Left lung (tissue), 10 donors: ENCODE data around the gene HEATR5B. TPM values are rescaled to one million over a fixed set of nuclear protein-coding genes. Genes with fewer than 3 reads are reported as not detected.

ENCODE experiments used
- ATAC-seq: fragments of 200-7000 bp; cut with Tn5 transposase; one replicate; pipeline ENCODE4 v1.9.1; 2020; ENCODE audit warnings: moderate library complexity
- DNase-seq, 4 donors: peaks; one replicate each; pipeline ENCODE4 v3.0.0-alpha.2; 2013 to 2020
- H3K27ac ChIP-seq, 2 donors: fragments of 200-600 bp; sonication (generic) in 1 of 2; one replicate each; pipeline versions ENCODE4 v1.5.0 to v1.8.0; 2020 to 2021
- H3K27me3 ChIP-seq, 2 donors: fragments of 200-600 bp; sonication (generic) in 1 of 2; one replicate each; pipeline versions ENCODE4 v1.5.0 to v1.8.0; 2020 to 2021
- H3K36me3 ChIP-seq, 2 donors: fragments of 200-600 bp; sonication (generic) in 1 of 2; one replicate each; pipeline versions ENCODE4 v1.5.0 to v1.8.0; 2020 to 2021
- H3K4me1 ChIP-seq, 2 donors: fragments of 200-600 bp; one replicate each; pipeline ENCODE4 v1.8.0; 2021
- H3K4me3 ChIP-seq, 2 donors: fragments of 200-600 bp; sonication (generic) in 1 of 2; one replicate each; pipeline versions ENCODE4 v1.5.0 to v1.8.0; 2020 to 2021; ENCODE audit warnings: mild to moderate bottlenecking in 1 of 2
- H3K9me3 ChIP-seq, 2 donors: fragments of 200-600 bp; sonication (generic) in 1 of 2; one replicate each; pipeline versions ENCODE4 v1.5.0 to v1.8.0; 2020 to 2021
- intact Hi-C, 2 donors: fragments of 100-400 bp; cut with DNase I; formaldehyde crosslinking; loops; one replicate each; pipeline versions ENCODE4 v1.11.2 to v1.14.2; 2022
- polyA plus RNA-seq, 6 donors: library from polyadenylated mRNA; unstranded; fragments of 120-200 nt; gene quantifications; one replicate each; pipeline ENCODE4 v1.2.1, GENCODE V29; 2013; ENCODE audit not compliant: insufficient read length in 6 of 6
- total RNA-seq, 2 donors: library from RNA; stranded (reverse); fragmentation: NEBNext Ultra II Directional; extraction: Animal tissue kit (Norgen Biotek cat#: 25700); gene quantifications; one replicate each; pipeline ENCODE4 v1.2.1, GENCODE V29; 2021
- TF ChIP-seq, protein P1 (sequence below), 2 donors: fragments of 200-600 bp; sonication (generic) in 1 of 2; IDR thresholded peaks; one replicate each; pipeline versions ENCODE4 v1.5.0 to v1.8.0; 2021; ENCODE audit warnings: antibody characterized with exemption in 2 of 2
- donor health status: DM: no; HTN: yes; CAD: no.
- donor health status: DM: no; HTN: no; CAD: no.

Gene HEATR5B
- total and polyA plus RNA-seq, 8 donors: 21.8 to 33.7 (median 26.1) TPM

- Histone ChIP-seq H3K4me3 (no peak overlapping the region), H3K36me3 (peaks cover 0 to 34% of the 10 kb centered on the region in 2 donors), H3K27me3 (no peaks in the 10 kb centered on the region), H3K4me1 (peaks cover 0 to 49% of the 10 kb centered on the region in 2 donors), H3K9me3 (no peaks in the 10 kb centered on the region), H3K27ac (peak overlapping the region in 1 of 2 donors; percentile 78)
- intact Hi-C loops: no loop called here
- DNase-seq (no peak), ATAC-seq (no peak)
- TF ChIP-seq, protein P1, sequence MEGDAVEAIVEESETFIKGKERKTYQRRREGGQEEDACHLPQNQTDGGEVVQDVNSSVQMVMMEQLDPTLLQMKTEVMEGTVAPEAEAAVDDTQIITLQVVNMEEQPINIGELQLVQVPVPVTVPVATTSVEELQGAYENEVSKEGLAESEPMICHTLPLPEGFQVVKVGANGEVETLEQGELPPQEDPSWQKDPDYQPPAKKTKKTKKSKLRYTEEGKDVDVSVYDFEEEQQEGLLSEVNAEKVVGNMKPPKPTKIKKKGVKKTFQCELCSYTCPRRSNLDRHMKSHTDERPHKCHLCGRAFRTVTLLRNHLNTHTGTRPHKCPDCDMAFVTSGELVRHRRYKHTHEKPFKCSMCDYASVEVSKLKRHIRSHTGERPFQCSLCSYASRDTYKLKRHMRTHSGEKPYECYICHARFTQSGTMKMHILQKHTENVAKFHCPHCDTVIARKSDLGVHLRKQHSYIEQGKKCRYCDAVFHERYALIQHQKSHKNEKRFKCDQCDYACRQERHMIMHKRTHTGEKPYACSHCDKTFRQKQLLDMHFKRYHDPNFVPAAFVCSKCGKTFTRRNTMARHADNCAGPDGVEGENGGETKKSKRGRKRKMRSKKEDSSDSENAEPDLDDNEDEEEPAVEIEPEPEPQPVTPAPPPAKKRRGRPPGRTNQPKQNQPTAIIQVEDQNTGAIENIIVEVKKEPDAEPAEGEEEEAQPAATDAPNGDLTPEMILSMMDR (IDR thresholded peaks at IDR 0.05): no peak
These were observed 3.9 kb downstream of the HEATR5B start for GRCh38 chr2:37080266-37080665.

DNA sequence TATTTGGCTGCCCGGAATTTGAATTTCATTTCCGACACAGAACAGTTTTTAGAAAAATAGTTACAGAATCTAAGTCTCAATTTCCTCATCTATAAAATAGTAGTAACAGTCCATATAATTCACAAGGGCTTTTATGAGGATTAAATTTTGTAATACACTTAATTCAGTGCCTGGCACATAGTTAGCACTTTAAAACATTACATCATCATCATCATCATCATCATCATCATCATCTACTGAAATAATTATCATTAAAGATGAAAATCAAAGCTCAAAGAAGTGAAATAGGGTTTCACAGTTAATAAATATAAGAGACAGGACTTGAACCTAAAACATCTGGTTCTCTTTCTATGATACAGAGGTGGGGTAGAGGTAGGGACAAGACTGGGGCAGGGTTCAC is 13.2 kb downstream of the HEATR5B start:
- H3K27me3 ChIP-seq: no peaks in the 10 kb centered on the region
- no peak overlapping the region for H3K4me3 ChIP-seq
- TF ChIP-seq, protein P1 (IDR thresholded peaks at IDR 0.05): no peak
- DNase-seq (no peak), ATAC-seq (no peak)
- H3K36me3 ChIP-seq: peaks cover 0 to 90% of the 10 kb centered on the region in 2 donors
- H3K4me1 ChIP-seq: no peaks in the 10 kb centered on the region
- no peak overlapping the region for H3K27ac ChIP-seq
- no peaks in the 10 kb centered on the region for H3K9me3 ChIP-seq
- intact Hi-C loops: no loop called here

DNA sequence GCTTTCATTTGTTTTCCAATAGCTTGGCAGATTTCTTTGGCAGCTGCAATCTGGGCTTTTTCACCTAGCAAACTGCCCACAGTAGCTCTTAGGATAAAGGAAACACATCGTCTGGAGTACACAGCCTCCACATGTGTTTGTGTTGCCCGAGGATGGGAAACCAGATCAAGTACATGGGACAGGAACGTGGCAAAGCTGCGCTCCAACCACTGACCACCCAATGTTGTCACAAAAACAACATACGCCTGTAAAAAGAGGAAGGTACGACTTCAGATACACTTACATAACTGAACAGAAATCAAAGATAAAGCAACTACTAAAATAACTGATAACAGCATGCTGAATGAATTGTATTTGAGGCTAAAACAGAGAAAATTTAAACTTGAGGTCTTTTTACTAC is 15.5 kb downstream of the HEATR5B start:
- TF ChIP-seq, protein P1 (IDR thresholded peaks at IDR 0.05): no peak
- no peak for DNase-seq
- ATAC-seq: no peak
- no peaks in the 10 kb centered on the region for H3K9me3 ChIP-seq
- H3K27ac ChIP-seq: no peak overlapping the region
- H3K4me1 ChIP-seq: no peaks in the 10 kb centered on the region
- no peaks in the 10 kb centered on the region for H3K27me3 ChIP-seq
- intact Hi-C loops: no loop called here
- peaks cover 0 to 95% of the 10 kb centered on the region in 2 donors for H3K36me3 ChIP-seq
- H3K4me3 ChIP-seq: no peak overlapping the region

DNA sequence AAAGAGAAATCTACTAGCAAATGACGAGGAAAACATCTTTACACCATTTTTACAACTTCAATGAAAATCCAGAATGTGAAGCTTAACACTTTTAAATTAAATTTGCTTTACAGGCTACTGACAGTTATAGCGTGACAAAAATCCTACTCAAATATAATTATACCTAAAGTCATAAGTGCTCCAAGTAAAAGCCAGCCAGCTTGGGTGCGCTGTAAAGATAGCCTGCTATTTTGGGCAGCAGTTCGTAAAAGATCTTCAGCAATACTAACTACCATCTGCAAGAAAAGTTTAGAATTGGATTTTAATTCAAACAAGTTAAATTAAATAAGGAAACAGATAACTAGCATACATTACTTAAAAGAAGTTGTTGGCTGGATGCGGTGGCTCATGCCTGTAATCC is 22.4 kb downstream of the HEATR5B start:
- ATAC-seq (no peak), DNase-seq (no peak)
- H3K4me3 ChIP-seq: no peak overlapping the region
- H3K9me3 ChIP-seq: no peaks in the 10 kb centered on the region
- no peaks in the 10 kb centered on the region for H3K27me3 ChIP-seq
- H3K36me3 ChIP-seq: peaks cover 0 to 97% of the 10 kb centered on the region in 2 donors
- TF ChIP-seq, protein P1 (IDR thresholded peaks at IDR 0.05): no peak
- intact Hi-C loops: no loop called here
- no peaks in the 10 kb centered on the region for H3K4me1 ChIP-seq
- H3K27ac ChIP-seq: no peak overlapping the region

- Histone ChIP-seq H3K9me3 (no peaks in the 10 kb centered on the region), H3K27me3 (no peaks in the 10 kb centered on the region), H3K4me1 (no peaks in the 10 kb centered on the region), H3K4me3 (no peak overlapping the region), H3K27ac (no peak overlapping the region), H3K36me3 (peaks cover 0 to 97% of the 10 kb centered on the region in 2 donors)
- TF ChIP-seq, protein P1 (IDR thresholded peaks at IDR 0.05): no peak
- intact Hi-C loops: no loop called here
- DNase-seq: no peak
- no peak for ATAC-seq
These were observed 23.0 kb downstream of the HEATR5B start for GRCh38 chr2:37061013-37061711.
